Measurements from ENCODE around the gene EFHB.
"Not testable (repeated sequence)": the region's sequence is repeated elsewhere in the genome, so short reads cannot be mapped to it uniquely, and the experiment has no call there.

The EFHB gene

DNA sequence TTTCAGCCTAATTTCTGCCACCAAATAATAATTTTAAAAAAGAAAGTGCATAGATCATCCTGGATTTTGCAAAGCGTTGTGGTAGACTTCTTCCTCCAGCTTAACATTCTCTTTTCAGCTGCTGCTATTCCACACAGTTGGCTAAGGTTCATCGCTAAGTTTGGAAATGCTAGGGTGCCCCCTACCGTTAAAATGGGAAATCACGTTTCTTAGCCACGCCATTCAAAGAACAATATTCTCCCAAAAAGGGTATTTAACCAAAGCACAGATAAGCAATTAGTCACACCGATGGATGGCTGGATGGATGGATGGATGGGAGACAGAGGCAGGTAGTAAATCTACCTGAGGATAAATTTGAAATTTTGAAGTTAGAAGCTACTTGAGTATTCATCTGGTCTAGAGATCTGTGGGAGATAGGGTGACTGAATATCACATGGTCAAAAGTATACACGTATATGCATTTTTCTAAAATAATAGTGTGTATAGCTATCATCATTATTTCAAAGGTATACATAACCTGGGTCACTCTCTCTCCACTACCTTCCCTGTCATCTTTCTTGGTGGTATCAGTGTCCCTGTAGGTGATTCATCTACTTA lies 67.2 kb downstream of the EFHB start:
- Histone ChIP-seq H3K4me1 (ENCODE audit: insufficient read depth, low read length, severe bottlenecking) (no peaks in the 10 kb centered on the region), H3K9me2 (ENCODE audit: low read depth, low read length) (no peaks in the 10 kb centered on the region), H3K36me3 (ENCODE audit: insufficient read depth, low read length) (no peaks in the 10 kb centered on the region), H2AFZ (ENCODE audit: low read length) (no peak overlapping the region), H3K4me3 (ENCODE audit: low read depth, low read length, poor library complexity, severe bottlenecking) (no peak overlapping the region), H3K79me2 (ENCODE audit: insufficient read depth, low read length) (no peaks in the 10 kb centered on the region), H3K27ac (ENCODE audit: low read depth, low read length, poor library complexity, severe bottlenecking) (no peak overlapping the region), H4K20me1 (ENCODE audit: insufficient read depth, low read length) (no peaks in the 10 kb centered on the region), H3K9ac (ENCODE audit: low read length) (no peak overlapping the region), H3K4me2 (ENCODE audit: low read length) (no peak overlapping the region), H3K9me3 (ENCODE audit: low read length) (no peaks in the 10 kb centered on the region), H3K27me3 (ENCODE audit: insufficient read depth, low read length) (no peaks in the 10 kb centered on the region), H3F3A (ENCODE audit: insufficient read depth, low read length) (no peaks in the 10 kb centered on the region)
- TF ChIP-seq EZH2 (IDR thresholded peaks at IDR 0.05; ENCODE audit: borderline replicate concordance, low read length) (no peak), CTCF (IDR thresholded peaks at IDR 0.05; ENCODE audit: low read length) (peak; percentile 80)

DNA sequence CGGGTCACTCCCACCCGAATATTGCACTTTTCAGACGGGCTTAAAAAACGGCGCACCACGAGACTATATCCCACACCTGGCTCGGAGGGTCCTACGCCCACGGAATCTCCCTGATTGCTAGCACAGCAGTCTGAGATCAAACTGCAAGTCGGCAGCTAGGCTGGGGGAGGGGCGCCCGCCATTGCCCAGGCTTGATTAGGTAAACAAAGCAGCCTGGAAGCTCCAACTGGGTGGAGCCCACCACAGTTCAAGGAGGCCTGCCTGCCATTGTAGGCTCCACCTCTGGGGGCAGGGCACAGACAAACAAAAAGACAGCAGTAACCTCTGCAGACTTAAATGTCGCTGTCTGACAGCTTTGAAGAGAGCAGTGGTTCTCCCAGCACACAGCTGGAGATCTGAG lies 78.7 kb downstream of the EFHB start:
- not testable (repeated sequence) for H4K20me1 ChIP-seq (ENCODE audit: insufficient read depth, low read length); H3K9me3 ChIP-seq (ENCODE audit: low read length); H3K27me3 ChIP-seq (ENCODE audit: insufficient read depth, low read length); H3K36me3 ChIP-seq (ENCODE audit: insufficient read depth, low read length); H3K4me3 ChIP-seq (ENCODE audit: low read depth, low read length, poor library complexity, severe bottlenecking); H3K4me2 ChIP-seq (ENCODE audit: low read length); H3K4me1 ChIP-seq (ENCODE audit: insufficient read depth, low read length, severe bottlenecking); H3K79me2 ChIP-seq (ENCODE audit: insufficient read depth, low read length); H3F3A ChIP-seq (ENCODE audit: insufficient read depth, low read length); H3K27ac ChIP-seq (ENCODE audit: low read depth, low read length, poor library complexity, severe bottlenecking); H3K9ac ChIP-seq (ENCODE audit: low read length); H3K9me2 ChIP-seq (ENCODE audit: low read depth, low read length); H2AFZ ChIP-seq (ENCODE audit: low read length)

DNA sequence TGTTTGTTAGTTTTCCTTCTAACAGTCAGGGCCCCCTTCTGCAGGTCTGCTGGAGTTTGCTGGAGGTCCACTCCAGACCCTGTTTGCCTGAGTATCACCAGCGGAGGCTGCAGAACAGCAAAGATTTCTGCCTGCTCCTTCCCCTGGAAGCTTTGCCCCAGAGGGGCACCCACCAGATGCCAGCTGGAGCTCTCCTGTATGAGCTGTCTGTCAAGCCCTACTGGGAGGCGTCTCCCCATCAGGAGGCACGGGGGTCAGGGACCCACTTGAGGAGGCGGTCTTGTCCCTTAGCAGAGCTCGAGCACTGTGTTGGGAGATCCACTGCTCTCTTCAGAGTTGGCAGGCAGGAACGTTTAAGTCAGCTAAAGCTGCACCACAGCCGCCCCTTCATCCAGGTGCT lies 87.4 kb downstream of the EFHB start:
- not testable (repeated sequence) for H3K27me3 ChIP-seq (ENCODE audit: insufficient read depth, low read length); H3K4me2 ChIP-seq (ENCODE audit: low read length); H4K20me1 ChIP-seq (ENCODE audit: insufficient read depth, low read length); H3K9me3 ChIP-seq (ENCODE audit: low read length); H3F3A ChIP-seq (ENCODE audit: insufficient read depth, low read length); H2AFZ ChIP-seq (ENCODE audit: low read length); H3K27ac ChIP-seq (ENCODE audit: low read depth, low read length, poor library complexity, severe bottlenecking); H3K4me1 ChIP-seq (ENCODE audit: insufficient read depth, low read length, severe bottlenecking); H3K9me2 ChIP-seq (ENCODE audit: low read depth, low read length); H3K79me2 ChIP-seq (ENCODE audit: insufficient read depth, low read length); H3K9ac ChIP-seq (ENCODE audit: low read length); H3K36me3 ChIP-seq (ENCODE audit: insufficient read depth, low read length); H3K4me3 ChIP-seq (ENCODE audit: low read depth, low read length, poor library complexity, severe bottlenecking)

Data from OCI-LY1 (cell line).